WTC11 (cell line): ENCODE results near the gene MITD1. TPM values are rescaled to one million over a fixed set of nuclear protein-coding genes. Genes with fewer than 3 reads are reported as not detected.

Experiments used
- ATAC-seq: fragments of 200-7000 bp; cut with Tn5 transposase; 2 replicates; pipeline ENCODE4 v1.10.0; 2021; ENCODE audit warnings: mild to moderate bottlenecking, moderate library complexity
- CTCF ChIA-PET: fragments of 300-600 bp; sonication (Branson Sonifier 250); formaldehyde crosslinking; loops from one replicate; lab custom pipeline; 2021; ENCODE audit warnings: antibody characterized with exemption; lab: Charles Lee
- POLR2A ChIA-PET: fragments of 350-600 bp; sonication (Branson Sonifier 250); formaldehyde crosslinking; loops from one replicate; lab custom pipeline; 2021; ENCODE audit warnings: antibody characterized with exemption; lab: Charles Lee
- DNase-seq: peaks from one replicate; pipeline ENCODE4 v3.0.0; 2021; ENCODE audit warnings: low spot score
- H3K27ac Mint-ChIP-seq: 2 replicates; pipeline ENCODE4 v1.8.0; 2021; ENCODE audit warnings: mixed read lengths
- H3K27me3 Mint-ChIP-seq: 2 replicates; pipeline ENCODE4 v1.8.0; 2021; ENCODE audit warnings: low read depth, mild to moderate bottlenecking, moderate library complexity, mixed read lengths
- H3K36me3 Mint-ChIP-seq: 2 replicates; pipeline ENCODE4 v1.8.0; 2021; ENCODE audit warnings: mixed read lengths
- H3K4me1 Mint-ChIP-seq: 2 replicates; pipeline ENCODE4 v1.8.0; 2022; ENCODE audit warnings: mixed read lengths
- H3K4me3 Mint-ChIP-seq: 2 replicates; pipeline ENCODE4 v1.8.0; 2021; ENCODE audit warnings: mild to moderate bottlenecking, moderate library complexity, mixed read lengths
- H3K9me3 Mint-ChIP-seq: 2 replicates; pipeline ENCODE4 v1.8.0; 2021; ENCODE audit warnings: mixed read lengths
- AR ChIP-seq: fragments of 250-450 bp; sonication (Bioruptor Pico); IDR thresholded peaks from 2 replicates; pipeline ENCODE4 v1.9.0; 2021; ENCODE audit warnings: mild to moderate bottlenecking
- ATF2 ChIP-seq: sonication (generic); formaldehyde crosslinking; IDR thresholded peaks from 2 replicates; pipeline ENCODE4 v1.8.1; 2022; ENCODE audit warnings: low read depth, missing genetic modification reagents, borderline replicate concordance
- CBFB ChIP-seq: sonication (generic); formaldehyde crosslinking; IDR thresholded peaks from 2 replicates; pipeline ENCODE4 v1.8.1; 2022; ENCODE audit warnings: mild to moderate bottlenecking, low read depth, missing genetic modification reagents
- CREB1 ChIP-seq: sonication (generic); formaldehyde crosslinking; IDR thresholded peaks from 2 replicates; pipeline ENCODE4 v1.8.0; 2023; ENCODE audit warnings: mild to moderate bottlenecking, missing genetic modification reagents
- E2F5 ChIP-seq: sonication (generic); formaldehyde crosslinking; IDR thresholded peaks from 2 replicates; pipeline ENCODE4 v1.8.1; 2022; ENCODE audit warnings: mild to moderate bottlenecking, moderate library complexity, missing genetic modification reagents
- ELF4 ChIP-seq: sonication (generic); formaldehyde crosslinking; IDR thresholded peaks from 2 replicates; pipeline ENCODE4 v1.8.1; 2022; ENCODE audit warnings: low read depth, mild to moderate bottlenecking, moderate library complexity, missing genetic modification reagents
- ERG ChIP-seq: fragments of 250-450 bp; sonication (Bioruptor Pico); IDR thresholded peaks from 2 replicates; pipeline ENCODE4 v1.8.0; 2021; ENCODE audit warnings: mild to moderate bottlenecking
- ESRRA ChIP-seq: sonication (generic); formaldehyde crosslinking; IDR thresholded peaks from 2 replicates; pipeline ENCODE4 v1.8.1; 2022; ENCODE audit warnings: mild to moderate bottlenecking, missing genetic modification reagents, borderline replicate concordance
- FOXK1 ChIP-seq: sonication (generic); formaldehyde crosslinking; IDR thresholded peaks from 2 replicates; pipeline ENCODE4 v1.8.0; 2022; ENCODE audit warnings: mild to moderate bottlenecking, moderate library complexity, missing genetic modification reagents
- FOXP1 ChIP-seq: sonication (generic); formaldehyde crosslinking; IDR thresholded peaks from 2 replicates; pipeline ENCODE4 v1.8.0; 2022; ENCODE audit warnings: missing genetic modification reagents, mild to moderate bottlenecking, moderate library complexity, borderline replicate concordance
- KAT7 ChIP-seq: sonication (generic); formaldehyde crosslinking; IDR thresholded peaks from 2 replicates; pipeline ENCODE4 v1.8.1; 2023; ENCODE audit warnings: missing genetic modification reagents, mild to moderate bottlenecking, borderline replicate concordance
- MXD4 ChIP-seq: fragments of 250-450 bp; sonication (Bioruptor Pico); IDR thresholded peaks from 2 replicates; pipeline ENCODE4 v1.8.0; 2021; ENCODE audit warnings: mild to moderate bottlenecking, moderate library complexity, borderline replicate concordance
- MYBL2 ChIP-seq: sonication (generic); formaldehyde crosslinking; IDR thresholded peaks from 2 replicates; pipeline ENCODE4 v1.8.1; 2023; ENCODE audit warnings: mild to moderate bottlenecking, moderate library complexity, missing genetic modification reagents
- NFYB ChIP-seq: sonication (generic); formaldehyde crosslinking; conservative IDR thresholded peaks from 2 replicates; pipeline ENCODE4 v1.8.0; 2022; ENCODE audit warnings: low read depth, missing genetic modification reagents
- NR1H2 ChIP-seq: sonication (generic); formaldehyde crosslinking; IDR thresholded peaks from 2 replicates; pipeline ENCODE4 v1.9.0; 2021; ENCODE audit warnings: mild to moderate bottlenecking, moderate library complexity, missing genetic modification reagents
- RELA ChIP-seq: sonication (generic); formaldehyde crosslinking; IDR thresholded peaks from 2 replicates; pipeline ENCODE4 v1.8.1; 2022; ENCODE audit warnings: missing genetic modification reagents, mild to moderate bottlenecking, borderline replicate concordance
- USF2 ChIP-seq: sonication (generic); formaldehyde crosslinking; IDR thresholded peaks from 2 replicates; pipeline ENCODE4 v1.8.1; 2023; ENCODE audit warnings: mild to moderate bottlenecking, missing genetic modification reagents, moderate library complexity
- ZNF138 ChIP-seq: sonication (generic); formaldehyde crosslinking; conservative IDR thresholded peaks from 2 replicates; pipeline ENCODE4 v1.8.1; 2022; ENCODE audit warnings: mild to moderate bottlenecking, moderate library complexity, missing genetic modification reagents
- ZNF263 ChIP-seq: sonication (generic); formaldehyde crosslinking; IDR thresholded peaks from 2 replicates; pipeline ENCODE4 v1.8.1; 2022; ENCODE audit warnings: low read depth, mild to moderate bottlenecking, moderate library complexity, missing genetic modification reagents
- ZNF396 ChIP-seq: fragments of 250-450 bp; sonication (Bioruptor Pico); IDR thresholded peaks from 2 replicates; pipeline ENCODE4 v1.8.0; 2021; ENCODE audit warnings: mild to moderate bottlenecking, moderate library complexity, borderline replicate concordance
- ZNF416 ChIP-seq: fragments of 250-450 bp; sonication (Bioruptor Pico); IDR thresholded peaks from 2 replicates; pipeline ENCODE4 v1.9.0; 2021; ENCODE audit warnings: mild to moderate bottlenecking, inconsistent platforms
- ZNF425 ChIP-seq: fragments of 250-450 bp; sonication (Bioruptor Pico); conservative IDR thresholded peaks from 2 replicates; pipeline ENCODE4 v1.9.0; 2021; ENCODE audit warnings: mild to moderate bottlenecking
- total RNA-seq: library from RNA; stranded (reverse); gene quantifications from 3 replicates; pipeline ENCODE4 v1.2.3, GENCODE V29; 2021

The MITD1 gene
- total RNA-seq, 1 experiment from 2014 or later, result 33.1 TPM

- H3K27me3 Mint-ChIP-seq, result no peaks in the 10 kb centered on the region
- no peak overlapping the region for H3K27ac Mint-ChIP-seq
- no peak for ATAC-seq
- TF ChIP-seq ESRRA (CRISPR knock-in tag) (no peak), ZNF425 (CRISPR knock-in tag) (no peak), ELF4 (CRISPR knock-in tag) (no peak), ATF2 (CRISPR knock-in tag) (no peak), NR1H2 (CRISPR knock-in tag) (no peak), USF2 (no peak), KAT7 (no peak)
- 0 out of 2 replicates have a peak, but pooled peaks cover 5% of the 10 kb centered on the region for H3K9me3 Mint-ChIP-seq
- peaks cover 17% of the 10 kb centered on the region for H3K4me1 Mint-ChIP-seq
- no peak overlapping the region for H3K4me3 Mint-ChIP-seq
- peaks cover 23% of the 10 kb centered on the region for H3K36me3 Mint-ChIP-seq
- ChIA-PET CTCF (no interaction called here), POLR2A (no interaction called here)
- no peak for DNase-seq
Observed at GRCh38 chr2:99184811-99185210, 4.0 kb upstream of the MITD1 start.

- POLR2A ChIA-PET, result no interaction called here
- CTCF ChIA-PET, result no interaction called here
- peaks cover 9% of the 10 kb centered on the region; the same call in 1 of the 2 replicates for H3K36me3 Mint-ChIP-seq
- ATAC-seq, result no peak
- peaks cover 22% of the 10 kb centered on the region for H3K4me1 Mint-ChIP-seq
- H3K4me3 Mint-ChIP-seq, result peak overlapping the region; percentile 4
- DNase-seq, result no peak
- TF ChIP-seq CREB1 (CRISPR knock-in tag) (no peak), NFYB (CRISPR knock-in tag) (no peak), ZNF396 (no peak), ZNF263 (no peak), ZNF416 (no peak), FOXP1 (CRISPR knock-in tag) (no peak), ERG (CRISPR knock-in tag) (no peak), RELA (CRISPR knock-in tag) (no peak), MXD4 (CRISPR knock-in tag) (no peak), E2F5 (CRISPR knock-in tag) (no peak), FOXK1 (CRISPR knock-in tag) (no peak), MYBL2 (CRISPR knock-in tag) (no peak), NR1H2 (CRISPR knock-in tag) (no peak), ZNF138 (CRISPR knock-in tag) (no peak), AR (CRISPR knock-in tag) (no peak), CBFB (CRISPR knock-in tag) (no peak)
- no peak overlapping the region for H3K27ac Mint-ChIP-seq
- 0 out of 2 replicates have a peak, but pooled peaks cover 5% of the 10 kb centered on the region for H3K9me3 Mint-ChIP-seq
- H3K27me3 Mint-ChIP-seq, result no peaks in the 10 kb centered on the region
Observed at GRCh38 chr2:99183025-99183424, 2.2 kb upstream of the MITD1 start.
